Measurements from ENCODE around the gene BMP8A. TPM values are rescaled to one million over a fixed set of nuclear protein-coding genes. Genes with fewer than 3 reads are reported as not detected.

The BMP8A gene
- total and polyA plus RNA-seq, 9 of the 15 experiments (the other 6 are each of a cell fraction or from before 2014, with no cell fraction given), result 0.05 to 0.31 TPM; not detected in 7

DNA sequence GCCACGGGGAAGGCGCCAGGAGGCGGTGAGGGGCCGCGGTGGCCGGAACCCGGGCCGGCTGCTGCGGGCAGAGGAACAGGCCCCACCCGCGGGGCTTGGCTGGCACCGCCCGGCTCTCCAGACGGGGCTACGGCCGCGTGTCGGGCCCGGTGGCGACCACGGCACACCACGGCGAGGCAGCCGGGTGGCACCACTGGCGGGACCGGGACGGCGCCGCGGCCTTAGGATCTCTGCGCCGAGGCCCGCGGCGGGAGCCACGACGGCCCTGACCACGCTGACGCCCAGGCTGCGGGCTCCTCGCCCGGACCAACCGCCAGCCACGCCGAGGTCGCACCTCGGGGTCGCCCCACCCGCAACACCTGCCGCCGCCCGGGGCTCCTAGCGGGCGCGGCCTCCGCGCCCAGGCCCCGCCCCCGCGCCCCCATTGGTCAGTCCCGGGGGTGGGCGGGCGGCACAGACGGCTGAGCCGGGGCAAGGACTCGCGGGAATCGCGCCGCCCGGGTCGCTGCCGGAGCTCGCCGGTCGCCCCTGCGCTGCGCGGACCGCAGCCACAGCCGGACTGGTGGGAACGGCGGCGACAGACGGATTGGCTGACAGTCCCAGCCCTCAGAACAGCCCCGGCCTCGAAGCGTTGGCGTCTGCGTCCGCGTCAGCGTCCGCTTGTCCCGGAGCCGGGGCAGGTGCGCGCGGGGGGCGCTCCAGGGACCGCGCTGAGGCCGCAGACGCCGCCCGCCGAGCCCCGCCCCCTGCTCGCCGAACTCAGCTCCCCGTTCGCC lies at the start of gene BMP8A (continued):
- TF ChIP-seq, protein P1, sequence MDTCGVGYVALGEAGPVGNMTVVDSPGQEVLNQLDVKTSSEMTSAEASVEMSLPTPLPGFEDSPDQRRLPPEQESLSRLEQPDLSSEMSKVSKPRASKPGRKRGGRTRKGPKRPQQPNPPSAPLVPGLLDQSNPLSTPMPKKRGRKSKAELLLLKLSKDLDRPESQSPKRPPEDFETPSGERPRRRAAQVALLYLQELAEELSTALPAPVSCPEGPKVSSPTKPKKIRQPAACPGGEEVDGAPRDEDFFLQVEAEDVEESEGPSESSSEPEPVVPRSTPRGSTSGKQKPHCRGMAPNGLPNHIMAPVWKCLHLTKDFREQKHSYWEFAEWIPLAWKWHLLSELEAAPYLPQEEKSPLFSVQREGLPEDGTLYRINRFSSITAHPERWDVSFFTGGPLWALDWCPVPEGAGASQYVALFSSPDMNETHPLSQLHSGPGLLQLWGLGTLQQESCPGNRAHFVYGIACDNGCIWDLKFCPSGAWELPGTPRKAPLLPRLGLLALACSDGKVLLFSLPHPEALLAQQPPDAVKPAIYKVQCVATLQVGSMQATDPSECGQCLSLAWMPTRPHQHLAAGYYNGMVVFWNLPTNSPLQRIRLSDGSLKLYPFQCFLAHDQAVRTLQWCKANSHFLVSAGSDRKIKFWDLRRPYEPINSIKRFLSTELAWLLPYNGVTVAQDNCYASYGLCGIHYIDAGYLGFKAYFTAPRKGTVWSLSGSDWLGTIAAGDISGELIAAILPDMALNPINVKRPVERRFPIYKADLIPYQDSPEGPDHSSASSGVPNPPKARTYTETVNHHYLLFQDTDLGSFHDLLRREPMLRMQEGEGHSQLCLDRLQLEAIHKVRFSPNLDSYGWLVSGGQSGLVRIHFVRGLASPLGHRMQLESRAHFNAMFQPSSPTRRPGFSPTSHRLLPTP (IDR thresholded peaks at IDR 0.05; ENCODE audit: borderline replicate concordance, extremely low read depth, insufficient read length), result no peak
- TF ChIP-seq CSDE1 (IDR thresholded peaks at IDR 0.05) (no peak), U2AF1 (optimal IDR thresholded peaks at IDR 0.05; ENCODE audit: low read depth, low read length) (no peak), ZFPM2 (CRISPR knock-in tag; IDR thresholded peaks at IDR 0.05) (no peak), ESRRB (CRISPR knock-in tag; IDR thresholded peaks at IDR 0.05; ENCODE audit: borderline replicate concordance) (no peak), KAT7 (CRISPR knock-in tag; IDR thresholded peaks at IDR 0.05; ENCODE audit: borderline replicate concordance) (0 out of 2 replicates have a peak, but pooled peaks have one; percentile 25), NCOA4 (IDR thresholded peaks at IDR 0.05; ENCODE audit: partially characterized antibody) (no peak), ZBTB49 (CRISPR knock-in tag; IDR thresholded peaks at IDR 0.05; ENCODE audit: borderline replicate concordance) (no peak), ZC3H4 (CRISPR knock-in tag; IDR thresholded peaks at IDR 0.05; ENCODE audit: borderline replicate concordance) (no peak), ETV1 (tag; conservative IDR thresholded peaks at IDR 0.05; ENCODE audit: low read depth) (no peak), JUN (IDR thresholded peaks at IDR 0.05; ENCODE audit: borderline replicate concordance, low read depth, low read length) (no peak), JUN (CRISPR knock-in tag; IDR thresholded peaks at IDR 0.05; ENCODE audit: borderline replicate concordance) (no peak), KAT2B (IDR thresholded peaks at IDR 0.05; ENCODE audit: low read depth, low read length) (no peak), KLF1 (tag; IDR thresholded peaks at IDR 0.05) (no peak), ZNF77 (CRISPR knock-in tag; IDR thresholded peaks at IDR 0.05) (no peak)
- TF ChIP-seq, protein P2, sequence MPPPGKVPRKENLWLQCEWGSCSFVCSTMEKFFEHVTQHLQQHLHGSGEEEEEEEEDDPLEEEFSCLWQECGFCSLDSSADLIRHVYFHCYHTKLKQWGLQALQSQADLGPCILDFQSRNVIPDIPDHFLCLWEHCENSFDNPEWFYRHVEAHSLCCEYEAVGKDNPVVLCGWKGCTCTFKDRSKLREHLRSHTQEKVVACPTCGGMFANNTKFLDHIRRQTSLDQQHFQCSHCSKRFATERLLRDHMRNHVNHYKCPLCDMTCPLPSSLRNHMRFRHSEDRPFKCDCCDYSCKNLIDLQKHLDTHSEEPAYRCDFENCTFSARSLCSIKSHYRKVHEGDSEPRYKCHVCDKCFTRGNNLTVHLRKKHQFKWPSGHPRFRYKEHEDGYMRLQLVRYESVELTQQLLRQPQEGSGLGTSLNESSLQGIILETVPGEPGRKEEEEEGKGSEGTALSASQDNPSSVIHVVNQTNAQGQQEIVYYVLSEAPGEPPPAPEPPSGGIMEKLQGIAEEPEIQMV (tag; conservative IDR thresholded peaks at IDR 0.05; ENCODE audit: low read depth), result no peak
- TF ChIP-seq, protein P3, sequence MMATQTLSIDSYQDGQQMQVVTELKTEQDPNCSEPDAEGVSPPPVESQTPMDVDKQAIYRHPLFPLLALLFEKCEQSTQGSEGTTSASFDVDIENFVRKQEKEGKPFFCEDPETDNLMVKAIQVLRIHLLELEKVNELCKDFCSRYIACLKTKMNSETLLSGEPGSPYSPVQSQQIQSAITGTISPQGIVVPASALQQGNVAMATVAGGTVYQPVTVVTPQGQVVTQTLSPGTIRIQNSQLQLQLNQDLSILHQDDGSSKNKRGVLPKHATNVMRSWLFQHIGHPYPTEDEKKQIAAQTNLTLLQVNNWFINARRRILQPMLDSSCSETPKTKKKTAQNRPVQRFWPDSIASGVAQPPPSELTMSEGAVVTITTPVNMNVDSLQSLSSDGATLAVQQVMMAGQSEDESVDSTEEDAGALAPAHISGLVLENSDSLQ (IDR thresholded peaks at IDR 0.05), result no peak
- TF ChIP-seq, protein P4, sequence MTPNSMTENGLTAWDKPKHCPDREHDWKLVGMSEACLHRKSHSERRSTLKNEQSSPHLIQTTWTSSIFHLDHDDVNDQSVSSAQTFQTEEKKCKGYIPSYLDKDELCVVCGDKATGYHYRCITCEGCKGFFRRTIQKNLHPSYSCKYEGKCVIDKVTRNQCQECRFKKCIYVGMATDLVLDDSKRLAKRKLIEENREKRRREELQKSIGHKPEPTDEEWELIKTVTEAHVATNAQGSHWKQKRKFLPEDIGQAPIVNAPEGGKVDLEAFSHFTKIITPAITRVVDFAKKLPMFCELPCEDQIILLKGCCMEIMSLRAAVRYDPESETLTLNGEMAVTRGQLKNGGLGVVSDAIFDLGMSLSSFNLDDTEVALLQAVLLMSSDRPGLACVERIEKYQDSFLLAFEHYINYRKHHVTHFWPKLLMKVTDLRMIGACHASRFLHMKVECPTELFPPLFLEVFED (CRISPR knock-in tag; conservative IDR thresholded peaks at IDR 0.05), result no peak

Data from K562 (cell line).